Activated CD8-positive, alpha-beta T cell treated with anti-CD3 and anti-CD28 coated beads for 36 hours (primary cell): ENCODE results near the gene TASP1. TPM values are rescaled to one million over a fixed set of nuclear protein-coding genes. Genes with fewer than 3 reads are reported as not detected.
"Not testable (repeated sequence)": the region's sequence is repeated elsewhere in the genome, so short reads cannot be mapped to it uniquely, and the experiment has no call there.

Experiments
- ATAC-seq: fragments of 200-7000 bp; cut with Tn5 transposase; one replicate; pipeline ENCODE4 v1.10.0; 2021; ENCODE audit warnings: mild to moderate bottlenecking, moderate library complexity
- CTCF ChIA-PET: fragments of 350-600 bp; sonication (Branson Sonifier 250); formaldehyde crosslinking; loops from one replicate; lab custom pipeline; 2021; ENCODE audit warnings: antibody characterized with exemption; lab: Charles Lee
- POLR2A ChIA-PET: fragments of 350-600 bp; sonication (Branson Sonifier 250); formaldehyde crosslinking; loops from one replicate; lab custom pipeline; 2021; ENCODE audit warnings: antibody characterized with exemption; lab: Charles Lee
- DNase-seq: peaks from one replicate; pipeline ENCODE4 v3.0.0-alpha.2; 2020
- H3K27ac Mint-ChIP-seq: one replicate; pipeline ENCODE4 v1.8.0; 2021; ENCODE audit warnings: mild to moderate bottlenecking, mixed read lengths
- H3K27me3 Mint-ChIP-seq: one replicate; pipeline ENCODE4 v1.8.0; 2021; ENCODE audit warnings: mixed read lengths
- H3K36me3 Mint-ChIP-seq: one replicate; pipeline ENCODE4 v1.8.0; 2021; ENCODE audit warnings: low read depth, mixed read lengths
- H3K4me1 Mint-ChIP-seq: one replicate; pipeline ENCODE4 v1.8.0; 2021; ENCODE audit warnings: low read depth, mixed read lengths
- H3K4me3 Mint-ChIP-seq: one replicate; pipeline ENCODE4 v1.8.0; 2021; ENCODE audit warnings: mild to moderate bottlenecking, moderate library complexity, mixed read lengths
- H3K9me3 Mint-ChIP-seq: one replicate; pipeline ENCODE4 v1.8.0; 2021; ENCODE audit warnings: mixed read lengths
- intact Hi-C: fragments of 100-400 bp; cut with micrococcal nuclease; formaldehyde crosslinking; loops from one replicate; pipeline ENCODE4 v1.10.0; 2022
- total RNA-seq, 2 experiments: library from RNA; stranded (reverse); gene quantifications; one replicate each; pipeline ENCODE4 v1.2.3, GENCODE V29; 2021
- TF ChIP-seq, protein P1 (sequence below): fragments of 200-600 bp; IDR thresholded peaks from one replicate; pipeline ENCODE4 v1.8.0; 2022; ENCODE audit warnings: antibody characterized with exemption, mild to moderate bottlenecking

Gene TASP1
- total RNA-seq, 2 experiments from 2014 or later: 8.7 to 8.8 TPM

DNA sequence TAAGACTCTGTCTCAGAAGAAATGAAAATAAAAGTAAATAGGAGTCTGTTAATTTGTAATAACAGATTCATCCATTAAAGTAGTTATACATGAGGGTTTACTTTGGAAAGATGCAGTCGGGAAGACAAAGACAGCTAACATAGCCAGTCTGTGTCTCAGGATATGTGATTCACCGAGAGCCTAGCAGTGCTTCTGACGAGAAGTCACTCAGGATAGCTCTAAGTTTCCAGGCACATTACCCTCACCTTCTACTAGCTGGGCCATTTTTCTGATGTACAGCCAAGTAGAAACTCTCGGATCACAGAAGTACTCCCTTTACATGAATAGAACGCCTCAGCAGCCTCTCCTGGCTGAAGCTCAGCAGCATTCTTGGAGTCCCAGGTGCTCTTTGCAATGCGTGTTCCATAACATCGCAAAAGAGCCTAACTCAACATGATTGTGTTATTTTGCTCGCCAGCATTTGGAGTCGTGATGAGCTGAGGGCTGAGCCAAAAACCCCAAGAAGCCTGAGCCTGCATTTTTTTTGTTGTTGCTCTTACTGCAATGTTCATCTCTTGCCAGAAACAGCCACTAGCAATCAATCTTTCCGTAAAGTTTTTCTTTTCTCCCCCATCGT lies 22.4 kb upstream of the TASP1 start:
- TF ChIP-seq, protein P1, sequence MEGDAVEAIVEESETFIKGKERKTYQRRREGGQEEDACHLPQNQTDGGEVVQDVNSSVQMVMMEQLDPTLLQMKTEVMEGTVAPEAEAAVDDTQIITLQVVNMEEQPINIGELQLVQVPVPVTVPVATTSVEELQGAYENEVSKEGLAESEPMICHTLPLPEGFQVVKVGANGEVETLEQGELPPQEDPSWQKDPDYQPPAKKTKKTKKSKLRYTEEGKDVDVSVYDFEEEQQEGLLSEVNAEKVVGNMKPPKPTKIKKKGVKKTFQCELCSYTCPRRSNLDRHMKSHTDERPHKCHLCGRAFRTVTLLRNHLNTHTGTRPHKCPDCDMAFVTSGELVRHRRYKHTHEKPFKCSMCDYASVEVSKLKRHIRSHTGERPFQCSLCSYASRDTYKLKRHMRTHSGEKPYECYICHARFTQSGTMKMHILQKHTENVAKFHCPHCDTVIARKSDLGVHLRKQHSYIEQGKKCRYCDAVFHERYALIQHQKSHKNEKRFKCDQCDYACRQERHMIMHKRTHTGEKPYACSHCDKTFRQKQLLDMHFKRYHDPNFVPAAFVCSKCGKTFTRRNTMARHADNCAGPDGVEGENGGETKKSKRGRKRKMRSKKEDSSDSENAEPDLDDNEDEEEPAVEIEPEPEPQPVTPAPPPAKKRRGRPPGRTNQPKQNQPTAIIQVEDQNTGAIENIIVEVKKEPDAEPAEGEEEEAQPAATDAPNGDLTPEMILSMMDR: no peak
- Mint-ChIP-seq H3K4me1 (no peaks in the 10 kb centered on the region), H3K27ac (no peak overlapping the region), H3K9me3 (no peaks in the 10 kb centered on the region), H3K4me3 (no peak overlapping the region), H3K27me3 (peaks cover 13% of the 10 kb centered on the region), H3K36me3 (no peaks in the 10 kb centered on the region)
- intact Hi-C loops: no loop called here
- DNase-seq (no peak), ATAC-seq (no peak)
- ChIA-PET POLR2A (no interaction called here), CTCF (no interaction called here)

DNA sequence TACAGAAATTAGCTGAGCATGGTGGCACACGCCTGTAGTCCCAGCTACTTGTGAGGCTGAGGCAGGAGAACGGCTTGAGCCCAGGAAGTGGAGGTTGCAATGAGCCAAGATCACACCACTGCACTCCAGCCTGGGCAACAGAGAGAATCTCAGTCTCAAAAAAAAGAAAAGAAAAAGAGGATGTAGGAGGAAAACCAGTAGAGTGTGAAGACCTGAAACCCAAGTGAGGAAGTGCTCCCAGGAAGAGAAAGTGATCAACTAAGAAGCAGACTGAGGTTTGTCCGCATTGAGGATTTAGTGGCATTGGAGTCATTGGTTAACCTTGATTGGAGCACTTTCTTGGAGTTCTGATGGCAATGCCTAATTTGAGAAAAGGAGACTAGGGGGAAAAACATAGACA lies 20.6 kb upstream of the TASP1 start:
- Mint-ChIP-seq H3K27me3 (peaks cover 10% of the 10 kb centered on the region), H3K36me3 (no peaks in the 10 kb centered on the region), H3K9me3 (no peaks in the 10 kb centered on the region), H3K4me1 (no peaks in the 10 kb centered on the region), H3K27ac (no peak overlapping the region), H3K4me3 (no peak overlapping the region)
- ATAC-seq (no peak), DNase-seq (no peak)
- CTCF ChIA-PET: no interaction called here
- intact Hi-C loops: no loop called here
- TF ChIP-seq, protein P1: no peak
- POLR2A ChIA-PET: no interaction called here

DNA sequence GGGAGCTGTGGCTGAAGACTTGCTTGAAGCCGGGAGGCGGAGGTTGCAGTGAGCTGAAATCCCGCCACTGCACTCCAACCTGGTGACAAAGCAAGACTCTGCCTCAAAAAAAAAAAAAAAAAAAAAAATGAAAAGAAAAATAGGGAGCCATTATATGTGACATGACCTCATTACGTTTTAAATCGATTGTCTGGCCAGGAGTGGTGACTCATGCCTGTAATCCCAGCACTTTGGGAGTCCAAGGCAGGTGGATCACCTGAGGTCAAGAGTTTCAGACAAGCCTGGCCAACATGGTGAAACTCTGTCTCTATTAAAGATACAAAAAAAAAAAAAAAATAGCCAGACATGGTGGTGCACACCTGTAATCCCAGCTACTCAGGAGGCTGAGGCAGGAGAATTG lies 19.3 kb upstream of the TASP1 start:
- POLR2A ChIA-PET, DNase-seq, ATAC-seq, H3K27me3 Mint-ChIP-seq, H3K27ac Mint-ChIP-seq, intact Hi-C loops, H3K4me1 Mint-ChIP-seq, H3K9me3 Mint-ChIP-seq, CTCF ChIA-PET, H3K36me3 Mint-ChIP-seq, H3K4me3 Mint-ChIP-seq: not testable (repeated sequence)

DNA sequence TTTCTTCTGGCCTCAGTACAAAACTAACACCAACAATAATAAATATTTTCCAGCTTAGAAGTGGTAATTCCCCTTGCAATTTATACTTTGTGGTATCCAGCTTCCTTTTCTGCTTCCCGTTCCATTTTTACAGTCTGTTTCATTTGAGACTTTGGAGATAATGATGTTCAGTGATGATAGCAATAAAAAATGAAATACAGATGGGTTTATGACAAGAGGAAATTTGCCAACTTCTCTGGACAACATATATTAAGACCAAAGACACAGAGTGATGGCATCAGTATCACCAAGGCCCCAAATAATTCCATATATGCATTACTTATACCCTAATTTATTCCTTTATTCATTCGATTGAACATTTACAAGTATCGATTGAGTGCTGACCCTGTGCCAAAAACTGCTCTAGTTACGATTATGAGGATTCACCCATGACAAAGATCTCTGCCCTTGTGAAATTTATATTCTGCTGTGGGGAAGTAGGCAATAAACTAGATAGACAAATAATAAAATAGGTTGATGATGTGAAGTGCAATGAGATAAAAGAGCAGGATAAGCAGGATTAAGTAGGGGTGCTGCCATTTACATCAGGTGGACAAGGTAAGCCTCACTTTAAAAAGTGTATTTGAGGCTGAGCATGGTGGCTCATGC lies 18.1 kb upstream of the TASP1 start:
- no peaks in the 10 kb centered on the region for H3K36me3 Mint-ChIP-seq
- H3K27me3 Mint-ChIP-seq: peaks cover 8% of the 10 kb centered on the region
- H3K4me3 Mint-ChIP-seq: no peak overlapping the region
- no peak overlapping the region for H3K27ac Mint-ChIP-seq
- TF ChIP-seq, protein P1: no peak
- intact Hi-C loops: no loop called here
- H3K9me3 Mint-ChIP-seq: no peaks in the 10 kb centered on the region
- CTCF ChIA-PET: no interaction called here
- no peak for ATAC-seq
- POLR2A ChIA-PET: no interaction called here
- no peak for DNase-seq
- no peaks in the 10 kb centered on the region for H3K4me1 Mint-ChIP-seq

DNA sequence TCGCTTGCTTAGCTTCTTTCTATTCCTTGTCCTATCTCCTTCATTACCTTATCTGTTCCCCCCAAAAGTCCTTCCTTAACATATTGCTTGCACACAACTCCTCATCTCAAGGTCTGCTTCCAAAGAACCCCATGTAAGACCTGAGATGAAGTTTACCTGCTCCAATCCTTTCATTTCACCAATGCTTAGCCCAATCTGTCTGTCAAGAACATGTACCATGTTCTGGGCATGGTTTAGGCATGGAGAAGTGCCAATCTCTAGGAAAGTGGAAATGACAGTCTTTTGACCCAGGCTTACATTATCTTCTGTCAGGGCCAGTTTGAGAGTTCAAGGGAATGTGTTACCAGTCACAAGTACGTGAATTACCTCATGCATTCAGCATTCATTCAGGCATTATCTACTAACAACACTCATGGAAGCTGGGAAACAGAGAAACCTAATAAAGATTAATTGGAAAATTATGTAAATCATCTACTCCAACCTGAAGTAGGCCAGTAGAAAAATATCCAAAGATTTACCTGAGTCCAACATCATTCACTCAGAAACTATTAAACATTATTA lies 15.8 kb upstream of the TASP1 start:
- Mint-ChIP-seq H3K27ac (no peak overlapping the region), H3K27me3 (peaks cover 9% of the 10 kb centered on the region), H3K4me3 (no peak overlapping the region), H3K9me3 (no peaks in the 10 kb centered on the region), H3K36me3 (no peaks in the 10 kb centered on the region), H3K4me1 (no peaks in the 10 kb centered on the region)
- ATAC-seq (no peak), DNase-seq (no peak)
- ChIA-PET CTCF (no interaction called here), POLR2A (interaction anchor here (0.7 kb wide), 1 partner anchor 200 kb away, joined by 3 read pairs; no protein-coding TSS in a partner anchor)
- TF ChIP-seq, protein P1: no peak
- intact Hi-C loops: no loop called here
